GM06990 (cell line): Measurements from ENCODE around the gene STX1B.

Source experiments
- DNase-seq: peaks from one replicate; pipeline ENCODE4 v3.0.0-alpha.2; 2011; ENCODE audit not compliant: insufficient read length; ENCODE audit errors: extremely low read depth
- H3K27me3 ChIP-seq: replicated peaks from 2 replicates; pipeline ENCODE4 v1.6.0; 2011; ENCODE audit warnings: low read length; ENCODE audit not compliant: control insufficient read depth, insufficient read depth
- H3K36me3 ChIP-seq: 2 replicates; pipeline ENCODE4 v1.5.1; 2011; ENCODE audit warnings: low read length; ENCODE audit not compliant: control insufficient read depth, insufficient read depth
- H3K4me3 ChIP-seq: replicated peaks from 2 replicates; pipeline ENCODE4 v1.5.1; 2011; ENCODE audit warnings: low read depth, mild to moderate bottlenecking, control low read depth, low read length
- CTCF ChIP-seq: IDR thresholded peaks from 2 replicates; pipeline ENCODE4 v1.5.1; 2011; ENCODE audit warnings: low read length, control low read depth, mild to moderate bottlenecking, inconsistent platforms; ENCODE audit not compliant: insufficient read depth, poor library complexity, severe bottlenecking

The STX1B gene

DNA sequence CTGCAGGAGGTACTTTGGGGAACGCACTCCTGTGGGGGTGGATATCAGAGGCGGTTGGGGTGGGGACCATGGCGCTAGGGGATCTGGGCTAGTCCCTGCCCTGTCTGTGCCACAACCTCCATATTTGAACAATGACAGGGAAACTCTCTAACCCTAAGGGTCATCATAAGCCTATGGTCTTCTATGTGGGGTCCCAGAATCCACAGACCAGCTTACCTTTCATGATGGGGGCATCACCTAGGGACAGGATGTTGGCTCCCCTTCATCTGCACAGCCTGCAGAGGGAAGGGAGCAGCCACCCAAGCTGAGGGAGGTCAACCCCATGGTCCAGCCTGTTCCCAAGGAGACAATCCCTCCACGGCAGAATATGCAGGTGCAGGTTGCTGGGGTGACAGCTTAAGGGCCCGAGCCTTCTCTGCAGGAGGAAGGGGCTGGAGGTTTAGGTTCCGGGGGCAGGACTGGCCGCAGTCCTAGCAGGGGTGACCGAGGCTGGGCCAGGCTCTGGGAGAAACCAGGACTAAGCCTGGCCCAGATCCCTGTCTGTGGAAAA, 59.8 kb downstream of the STX1B start:
- Histone ChIP-seq H3K27me3 (no peaks in the 10 kb centered on the region), H3K36me3 (peaks cover 2% of the 10 kb centered on the region), H3K4me3 (peak overlapping the region; percentile 90)
- no peak for DNase-seq
- no peak for TF ChIP-seq CTCF

- DNase-seq, result peak; percentile 72
Observed at GRCh38 chr16:30949650-30950515, 60.6 kb downstream of the STX1B start.

DNA sequence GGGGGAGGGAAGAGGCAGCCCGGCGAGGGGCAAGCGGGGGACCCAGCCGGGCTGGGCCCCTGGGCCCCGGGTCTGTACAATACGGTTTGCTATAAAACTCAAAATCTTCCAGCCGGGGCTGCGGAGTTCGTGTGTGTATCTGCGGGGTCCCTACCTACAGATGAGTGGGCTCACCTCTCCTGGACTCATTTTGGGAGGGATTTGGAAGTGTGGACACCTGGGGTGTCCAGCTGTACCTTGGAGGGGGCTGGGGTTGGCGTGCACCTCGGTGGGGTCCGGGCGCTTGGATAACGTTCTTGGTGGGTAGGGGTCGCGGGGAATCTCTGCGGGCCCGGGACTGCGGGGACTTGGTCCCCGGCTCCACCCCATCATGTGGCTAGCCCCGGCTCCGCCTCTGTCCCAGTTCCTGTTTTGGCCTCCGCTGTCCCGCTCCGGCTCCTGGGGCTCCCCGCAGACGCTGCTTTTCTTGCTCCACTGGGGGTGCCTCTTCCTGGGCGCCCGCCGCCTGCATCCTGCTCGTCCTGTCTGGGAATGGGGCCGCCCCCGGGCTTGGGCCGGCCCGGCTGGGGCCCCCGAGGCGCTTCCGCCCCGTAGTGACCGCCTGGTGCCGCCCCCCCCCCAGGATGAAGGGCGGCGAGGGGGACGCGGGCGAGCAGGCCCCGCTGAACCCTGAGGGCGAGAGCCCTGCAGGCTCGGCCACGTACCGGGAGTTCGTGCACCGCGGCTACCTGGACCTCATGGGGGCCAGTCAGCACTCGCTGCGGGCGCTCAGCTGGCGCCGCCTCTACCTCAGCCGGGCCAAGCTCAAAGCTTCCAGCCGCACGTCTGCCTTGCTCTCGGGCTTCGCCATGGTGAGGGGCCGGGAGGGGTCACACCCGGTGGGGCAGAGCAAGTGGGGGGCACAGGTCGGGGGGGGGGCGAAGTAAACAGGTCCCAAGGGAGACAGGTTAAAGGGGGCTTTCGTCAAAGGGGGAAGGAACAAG, 61.5 kb downstream of the STX1B start, which contains the start of gene ORAI3:
Gene ORAI3, plus strand, starts transcription at position 402 of the 983 bp plus-strand sequence. Its CDS starts 222 bp downstream, at position 624.
- no peaks in the 10 kb centered on the region for H3K27me3 ChIP-seq
- DNase-seq, result peak; percentile 77
- peaks cover 2% of the 10 kb centered on the region for H3K36me3 ChIP-seq
- peak within 1 kb of the TSS; percentile 90 for H3K4me3 ChIP-seq
- no peak for TF ChIP-seq CTCF

More at GRCh38 chr16:30949650-30950515, 60.6 kb downstream of the STX1B start:
- peak; percentile 54 for TF ChIP-seq CTCF
- Histone ChIP-seq H3K4me3 (peak overlapping the region; percentile 90), H3K36me3 (peaks cover 2% of the 10 kb centered on the region), H3K27me3 (no peaks in the 10 kb centered on the region)

DNA sequence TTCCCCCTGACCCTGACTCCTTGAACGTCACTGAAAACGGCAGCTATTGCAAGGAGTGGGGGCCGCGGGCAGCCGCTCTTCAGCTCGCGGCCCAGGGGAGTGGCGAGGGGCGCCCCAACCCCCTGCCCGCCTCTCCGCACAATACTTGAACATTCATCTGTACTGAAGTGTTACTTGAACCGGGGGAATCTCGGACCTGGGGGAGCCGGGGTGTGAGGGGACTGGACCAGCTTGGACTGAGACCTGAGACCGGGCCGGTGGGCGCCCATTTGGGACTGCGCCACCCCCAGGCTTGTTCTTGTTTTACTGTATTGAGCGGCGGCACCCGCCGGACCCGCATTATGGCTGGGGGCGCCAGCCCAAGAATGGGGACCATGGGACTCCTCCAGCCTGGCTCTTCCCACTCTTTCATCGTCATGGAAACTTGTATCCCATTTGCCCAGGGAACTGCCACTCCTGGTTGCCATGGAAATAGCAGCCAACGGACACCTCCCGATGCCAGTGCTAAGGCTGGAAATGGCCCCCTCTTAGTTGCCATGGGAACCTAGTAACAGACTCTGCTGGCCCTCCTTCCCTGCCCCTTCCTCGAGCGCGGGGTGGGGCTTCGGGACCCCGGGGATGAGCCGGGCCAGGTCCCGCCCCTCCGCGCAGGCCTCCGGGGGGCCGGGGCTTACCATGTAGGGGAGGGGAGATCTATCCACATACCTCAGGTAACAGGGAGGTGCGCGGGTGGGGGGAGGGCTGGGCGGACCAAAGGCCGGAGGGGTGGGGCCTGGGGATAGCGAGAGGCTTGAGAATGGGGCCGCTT, 62.4 kb downstream of the STX1B start:
- DNase-seq, result peak; percentile 53
- Histone ChIP-seq H3K4me3 (peak overlapping the region; percentile 90), H3K27me3 (no peaks in the 10 kb centered on the region), H3K36me3 (peaks cover 4% of the 10 kb centered on the region)
- TF ChIP-seq CTCF, result no peak

DNA sequence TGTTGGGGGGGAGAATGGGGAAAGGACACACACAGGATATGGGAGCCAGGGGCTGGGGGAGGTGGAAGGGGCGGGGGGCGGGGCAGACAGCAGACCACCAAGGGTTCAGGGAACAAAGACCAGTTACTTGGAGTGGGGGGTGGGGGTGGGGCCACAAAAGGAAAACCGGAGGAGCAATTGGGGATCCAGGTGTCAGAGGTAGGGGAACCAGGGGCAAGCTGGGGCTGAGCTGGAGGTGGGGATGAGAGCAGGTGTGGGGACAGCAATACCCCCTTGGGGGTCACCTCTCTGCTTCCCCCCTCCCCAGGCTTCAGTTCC, 62.9 kb downstream of the STX1B start:
- peaks cover 4% of the 10 kb centered on the region for H3K36me3 ChIP-seq
- no peak for DNase-seq
- H3K27me3 ChIP-seq, result no peaks in the 10 kb centered on the region
- H3K4me3 ChIP-seq, result no peak overlapping the region
- TF ChIP-seq CTCF, result no peak
